ENCODE results near the gene C6orf163.
A peak's percentile ranks its signal among the peaks of the same experiment; 100 is the strongest.

The C6orf163 gene

DNA sequence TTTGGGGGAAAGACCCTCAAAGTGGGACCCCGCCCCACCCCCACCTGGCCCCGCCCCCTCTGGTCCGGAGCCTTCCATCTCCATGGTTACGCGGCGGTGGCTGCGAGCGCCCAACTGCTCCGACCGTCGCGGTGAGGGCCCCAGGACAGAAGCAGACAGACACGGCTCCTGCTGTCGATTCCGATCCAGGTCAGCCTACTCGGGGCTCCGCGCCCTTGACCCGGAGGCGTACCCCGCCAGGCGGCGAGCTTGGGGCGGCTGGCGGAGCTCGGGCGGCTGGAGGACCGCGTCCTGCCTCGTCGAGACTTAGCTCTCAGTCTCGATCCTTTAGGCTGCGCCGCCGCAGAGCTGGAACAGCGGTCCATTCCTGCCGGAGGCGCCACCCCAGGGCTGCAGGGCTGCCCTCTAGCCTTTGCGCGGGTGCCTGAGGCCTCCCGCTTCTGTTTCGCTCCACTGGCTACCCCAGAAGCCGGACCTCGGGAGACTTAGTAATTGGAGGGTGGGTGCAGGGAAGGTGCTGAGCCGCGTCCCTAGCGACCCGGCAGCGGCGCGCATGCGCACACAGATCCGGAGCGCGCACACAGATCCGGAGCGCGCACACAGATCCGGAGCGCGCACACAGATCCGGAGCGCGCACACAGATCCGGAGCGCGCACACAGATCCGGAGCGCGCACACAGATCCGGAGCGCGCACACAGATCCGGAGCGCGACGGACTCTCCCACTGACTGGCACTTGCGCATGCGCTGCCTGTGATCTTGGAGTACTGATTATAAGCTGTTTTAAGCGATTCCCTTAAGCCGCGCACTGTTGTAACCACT is 63.5 kb downstream of the C6orf163 start, which contains the start of gene CFAP206:
TSS of gene CFAP206 (plus strand) at position 72 of the 820 bp plus-strand sequence. CDS start 1,868 bp downstream, outside the sequence.
- FAIRE-seq, result peak; percentile 77

DNA sequence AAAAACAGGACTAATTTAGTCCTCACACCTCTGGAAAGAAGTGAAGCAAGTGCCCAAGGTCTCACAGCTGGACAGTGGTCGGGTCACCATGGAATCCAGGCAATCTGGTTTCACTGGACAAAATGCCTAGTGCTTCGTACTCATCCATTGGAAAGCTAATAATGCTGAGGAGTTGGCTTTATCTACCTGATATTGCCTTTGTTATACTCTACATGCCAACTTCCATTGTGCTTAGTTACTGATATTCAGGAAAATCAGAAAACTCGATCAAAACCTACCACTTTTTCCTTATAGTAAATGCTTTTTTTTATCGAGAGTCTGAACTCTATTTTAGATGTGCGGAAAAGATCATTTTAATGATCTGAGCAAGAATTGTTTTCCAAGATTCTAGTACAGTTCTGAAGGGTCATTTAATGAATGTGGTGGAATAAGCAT is 64.1 kb downstream of the C6orf163 start:
- no peak for FAIRE-seq
- no peak for DNase-seq (ENCODE audit: extremely low spot score, insufficient read length, low read depth)

More for the DNA sequence above, 63.5 kb downstream of the C6orf163 start, which contains the start of gene CFAP206:
- DNase-seq (ENCODE audit: extremely low spot score, insufficient read length, low read depth), result peak; percentile 83
